GM21367 (cell line): Measurements from ENCODE around the gene HUNK.
"Not testable (repeated sequence)": the region's sequence is repeated elsewhere in the genome, so short reads cannot be mapped to it uniquely, and the experiment has no call there.

Experiments used
- ATAC-seq: cut with Tn5 transposase; IDR thresholded peaks from one replicate; pipeline ENCODE4 v1.9.1; 2021; ENCODE audit not compliant: unreplicated experiment

The HUNK gene

DNA sequence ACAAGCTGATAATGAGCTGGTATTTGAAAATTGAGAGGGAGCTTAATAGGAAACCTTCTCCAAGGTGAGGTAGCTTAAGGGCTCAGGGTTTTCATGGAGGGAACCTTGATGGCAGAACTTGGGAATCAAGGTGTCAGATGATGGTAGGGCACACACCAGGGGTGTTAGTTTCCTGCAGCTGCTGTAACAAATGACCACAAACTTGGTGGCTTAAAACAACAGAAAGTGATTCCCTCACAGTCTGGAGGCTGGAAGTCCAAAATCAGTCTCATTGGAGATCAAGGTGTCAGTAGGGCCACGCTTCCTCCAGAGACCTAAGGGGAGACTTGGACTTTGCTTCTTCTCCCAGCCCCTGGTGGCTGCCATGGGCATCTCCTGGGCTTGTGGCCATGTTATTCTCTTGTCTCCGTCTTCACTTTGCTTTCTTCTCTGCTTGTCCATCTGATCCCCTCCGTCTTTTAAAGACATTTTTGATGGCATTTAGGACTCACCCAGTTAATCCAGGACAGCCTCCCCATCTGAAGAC, 45.5 kb downstream of the HUNK start:
- ATAC-seq: no peak

DNA sequence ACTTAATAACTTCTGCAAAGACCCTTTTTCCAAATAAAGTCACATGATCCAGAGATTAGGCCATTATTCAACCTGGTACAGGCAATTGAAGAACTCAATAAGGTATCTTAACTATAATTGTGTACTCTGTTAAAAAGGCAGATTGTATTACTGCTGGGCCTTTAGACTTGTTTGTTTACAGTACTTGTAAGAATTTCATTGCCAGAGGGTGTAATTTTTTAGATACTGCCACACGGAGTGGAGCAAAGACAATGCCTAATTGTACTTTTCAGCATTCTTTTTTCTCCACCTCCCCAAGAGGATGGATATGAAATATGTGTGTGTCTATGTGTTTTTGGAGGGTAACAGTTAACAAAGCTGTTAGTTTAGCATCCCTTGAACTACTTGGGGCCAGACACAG, 47.5 kb downstream of the HUNK start:
- ATAC-seq: no peak

DNA sequence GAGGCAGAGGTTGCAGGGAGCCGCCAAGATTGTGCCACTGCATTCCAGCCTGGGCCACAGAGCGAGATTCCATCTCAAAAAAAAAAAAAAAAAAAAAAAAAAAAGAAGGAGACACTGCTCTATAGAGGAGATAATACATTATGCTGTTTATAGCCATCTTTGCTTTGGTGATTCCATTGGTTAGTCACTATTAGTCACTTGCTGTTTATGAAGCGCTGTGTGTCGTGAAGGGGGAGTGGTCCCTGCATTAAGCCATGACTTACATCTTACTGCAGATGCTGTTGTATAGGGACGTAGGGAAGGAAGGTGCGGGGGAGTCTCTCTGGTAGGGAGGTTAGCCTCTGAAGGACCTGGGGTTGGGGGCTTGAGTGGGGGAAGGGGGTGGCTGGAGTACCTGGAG, 48.3 kb downstream of the HUNK start:
- no peak for ATAC-seq

DNA sequence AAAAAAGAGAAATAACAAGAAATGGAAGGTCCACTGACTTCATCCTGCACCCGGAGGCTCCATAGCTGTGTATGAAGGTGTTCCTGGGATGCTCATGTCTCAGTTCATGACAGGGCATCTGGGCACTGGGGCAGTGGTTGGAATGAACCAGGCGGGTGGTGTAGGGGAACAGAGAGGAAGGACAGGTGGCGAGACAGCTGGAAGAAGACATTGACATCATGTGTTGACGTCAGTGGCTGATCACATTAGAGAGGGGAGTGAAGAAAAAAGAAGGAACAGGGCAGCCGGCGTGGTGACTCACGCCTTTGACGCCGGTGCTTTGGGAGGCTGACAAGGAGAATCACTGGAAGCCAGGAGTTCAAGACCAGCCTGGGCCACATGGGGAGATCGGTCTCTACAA, 50.1 kb downstream of the HUNK start:
- ATAC-seq: no peak

DNA sequence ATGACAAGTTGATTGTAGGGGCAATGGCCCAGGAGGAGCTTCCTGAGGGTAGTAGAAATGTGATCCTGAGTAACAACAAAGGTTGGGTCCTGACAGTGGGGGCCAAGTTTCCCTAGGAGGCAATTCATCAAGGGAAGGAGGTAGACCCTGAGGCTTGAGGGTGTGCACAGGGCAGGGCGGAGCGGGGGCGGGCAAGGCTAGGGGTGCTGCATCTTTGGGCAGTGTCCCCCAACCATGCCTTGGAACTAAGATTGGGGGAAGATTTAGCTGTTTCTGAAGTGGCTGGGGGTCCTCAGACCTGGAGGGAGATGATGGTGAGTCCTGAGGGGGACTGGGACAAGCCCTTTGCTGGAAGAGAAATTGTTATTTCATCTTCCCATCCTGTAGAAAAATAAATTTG, 50.9 kb downstream of the HUNK start:
- ATAC-seq: no peak

DNA sequence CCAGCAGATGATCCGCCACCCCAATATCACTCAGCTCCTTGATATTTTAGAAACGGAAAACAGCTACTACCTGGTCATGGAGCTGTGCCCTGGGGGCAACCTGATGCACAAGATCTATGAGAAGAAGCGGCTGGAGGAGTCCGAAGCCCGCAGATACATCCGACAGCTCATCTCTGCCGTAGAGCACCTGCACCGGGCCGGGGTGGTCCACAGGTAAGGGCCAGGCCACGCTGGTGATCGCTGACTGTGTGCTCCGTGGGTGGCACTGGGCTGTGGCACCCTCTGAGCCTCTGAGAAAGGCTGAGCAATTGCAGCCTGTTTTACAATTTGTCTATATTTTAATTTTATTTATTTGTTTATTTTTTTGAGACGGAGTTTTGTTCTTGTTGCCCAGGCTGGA, 51.7 kb downstream of the HUNK start:
- no peak for ATAC-seq

DNA sequence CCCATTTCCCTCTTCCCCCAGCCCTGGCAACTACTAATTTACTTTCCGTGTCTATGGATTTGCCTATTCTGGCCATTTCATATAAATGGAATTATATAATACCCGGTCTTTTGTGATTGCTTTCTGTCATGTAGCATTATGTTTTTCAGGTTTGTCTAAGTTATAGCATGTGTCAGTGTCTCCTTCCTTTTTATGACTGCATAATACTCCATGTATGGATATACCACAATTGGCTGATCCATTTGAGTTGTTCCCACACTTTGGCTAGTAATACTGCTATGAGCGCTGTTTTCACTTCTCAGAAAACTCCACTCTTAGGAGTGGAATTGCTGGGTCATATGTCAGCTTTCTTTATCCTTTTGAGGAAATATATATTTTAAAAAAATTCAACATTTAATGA, 53.7 kb downstream of the HUNK start:
- no peak for ATAC-seq

DNA sequence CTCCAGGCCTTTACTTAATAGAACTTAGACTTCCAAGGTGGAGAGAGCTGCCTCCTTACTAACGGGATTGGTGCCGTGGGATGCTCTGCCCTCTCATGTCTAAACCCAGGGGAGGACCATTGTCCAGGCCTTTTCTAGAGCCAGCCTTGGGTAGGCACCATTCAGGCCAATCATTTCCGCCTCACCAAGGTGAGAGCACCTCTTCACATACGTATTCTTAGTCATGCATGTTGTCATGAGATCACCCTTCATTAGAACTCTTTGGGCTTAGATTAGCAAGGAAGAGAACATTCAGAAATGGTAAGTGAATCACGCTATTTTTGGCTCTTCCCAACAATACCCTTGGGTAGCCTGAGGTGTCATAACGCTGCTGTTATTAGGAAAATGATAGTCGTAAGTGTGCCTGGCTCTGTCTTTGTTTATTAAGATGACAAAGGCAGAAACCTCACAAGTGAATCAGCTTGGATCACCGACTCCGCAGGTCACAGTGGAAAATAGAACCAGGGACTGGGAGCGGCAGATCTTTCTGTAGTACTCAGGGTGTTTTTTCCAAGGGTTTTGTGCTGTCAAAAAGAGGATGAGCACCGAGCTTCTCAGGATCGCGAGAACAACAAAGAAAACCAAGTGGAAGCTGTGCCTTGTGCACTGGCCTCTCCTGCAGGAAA, 55.0 kb downstream of the HUNK start:
- ATAC-seq: no peak

DNA sequence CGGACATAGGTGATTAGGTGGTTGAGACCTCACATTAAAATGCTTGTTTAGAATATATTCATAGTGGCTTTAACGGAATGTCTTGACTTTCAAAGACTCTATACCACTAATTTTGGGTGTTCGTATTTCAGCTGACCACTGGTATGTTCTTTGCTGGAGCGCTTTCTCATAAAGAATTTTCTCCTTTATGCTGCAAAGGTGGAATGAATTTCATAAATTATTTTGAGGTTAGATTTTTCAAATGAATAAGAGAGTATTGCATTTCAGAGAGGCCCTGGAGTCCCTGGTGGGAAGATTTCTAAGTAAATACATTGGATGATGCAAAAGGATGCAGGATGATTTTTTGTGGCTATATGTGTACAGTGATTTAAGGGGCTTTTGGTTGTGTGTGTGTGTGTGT, 55.8 kb downstream of the HUNK start:
- ATAC-seq: no peak

DNA sequence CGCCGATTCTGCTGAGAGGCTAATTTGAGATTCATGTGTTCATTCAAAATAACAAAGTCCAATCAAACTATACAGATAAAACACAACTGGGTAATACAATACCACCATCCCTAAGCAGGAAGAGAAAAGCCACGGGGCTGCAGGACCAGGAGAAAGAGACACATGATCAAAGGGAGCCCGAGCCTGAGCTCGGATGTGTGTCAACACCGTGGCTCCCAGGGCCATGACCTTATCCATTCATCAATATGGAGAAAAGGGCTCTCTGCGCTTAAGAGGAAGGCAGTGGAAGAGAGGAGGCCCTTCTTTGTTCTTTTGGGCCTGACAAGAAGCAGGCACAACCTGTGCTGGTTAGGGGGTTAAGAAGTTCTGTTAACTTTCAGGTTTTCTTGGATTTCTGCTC, 56.7 kb downstream of the HUNK start:
- no peak for ATAC-seq

DNA sequence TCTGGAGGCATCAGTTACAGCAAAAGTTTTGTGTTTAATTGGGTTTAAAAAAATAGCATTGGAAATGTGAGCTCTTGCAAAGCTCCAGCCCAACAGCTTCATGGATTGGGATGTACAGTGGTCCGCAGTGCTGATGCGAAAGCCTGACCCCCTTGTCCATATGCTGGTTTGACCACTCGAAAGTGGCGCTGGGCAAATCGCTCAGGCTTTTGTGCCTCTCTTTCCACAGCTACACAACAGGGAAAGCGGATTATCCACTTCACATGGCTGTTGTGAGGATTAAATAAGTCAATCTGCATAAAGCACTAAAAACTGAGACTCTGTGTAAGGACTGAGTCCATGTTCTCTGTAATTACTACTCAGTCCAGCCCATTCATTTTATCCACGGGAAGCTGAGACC, 57.2 kb downstream of the HUNK start:
- ATAC-seq: no peak

DNA sequence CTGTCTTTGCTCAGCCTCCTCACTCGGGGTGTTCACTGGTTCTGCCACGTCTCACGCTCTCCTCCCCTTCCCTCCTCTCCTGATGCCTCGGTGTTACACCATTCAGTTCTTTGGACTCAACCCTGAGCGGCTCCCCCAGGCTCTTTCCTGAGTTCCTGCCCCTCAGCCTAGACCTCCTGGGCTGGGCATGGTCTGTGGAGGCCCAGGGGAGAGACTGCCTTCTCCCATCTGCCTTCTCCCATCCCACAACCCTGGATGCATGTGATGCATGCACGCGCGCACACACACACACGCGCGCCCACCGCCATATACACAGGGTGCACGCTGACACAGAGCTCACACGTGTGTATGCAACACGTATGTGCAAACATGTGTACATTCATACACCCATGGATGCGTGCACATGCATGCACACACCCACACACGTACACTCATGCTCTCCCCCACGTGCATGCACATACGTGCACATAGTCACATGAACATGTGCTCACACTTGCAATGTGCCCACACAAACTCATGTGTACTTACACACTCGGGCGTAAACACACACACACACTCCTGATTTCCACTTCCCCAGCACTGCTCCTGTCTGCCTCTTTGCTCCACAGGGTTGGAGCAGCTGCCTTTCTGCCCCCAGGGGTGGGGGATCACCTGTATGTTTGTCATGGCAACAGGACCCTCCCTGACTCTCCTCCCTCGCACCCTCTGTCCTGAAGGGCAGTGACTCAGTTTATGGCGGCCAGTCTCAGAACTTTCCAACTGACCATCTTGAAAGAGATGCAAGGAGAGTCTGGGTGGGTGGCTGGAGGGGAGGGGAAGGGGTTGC, 59.0 kb downstream of the HUNK start:
- no peak for ATAC-seq

DNA sequence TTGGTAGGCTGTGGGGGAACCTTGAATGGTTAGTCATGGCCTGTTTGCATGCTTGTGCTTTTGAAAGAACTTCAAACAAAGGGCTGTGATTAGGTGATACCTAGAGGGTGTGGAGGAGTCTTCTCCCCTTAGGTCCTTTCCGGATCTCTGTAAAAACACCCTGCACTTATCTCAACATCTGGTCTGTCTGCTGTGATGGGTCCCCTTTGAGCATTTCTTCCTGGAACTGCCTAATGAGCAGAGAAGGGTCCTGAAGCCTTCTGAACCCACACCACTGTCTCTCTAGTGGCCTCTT, 59.6 kb downstream of the HUNK start:
- no peak for ATAC-seq

DNA sequence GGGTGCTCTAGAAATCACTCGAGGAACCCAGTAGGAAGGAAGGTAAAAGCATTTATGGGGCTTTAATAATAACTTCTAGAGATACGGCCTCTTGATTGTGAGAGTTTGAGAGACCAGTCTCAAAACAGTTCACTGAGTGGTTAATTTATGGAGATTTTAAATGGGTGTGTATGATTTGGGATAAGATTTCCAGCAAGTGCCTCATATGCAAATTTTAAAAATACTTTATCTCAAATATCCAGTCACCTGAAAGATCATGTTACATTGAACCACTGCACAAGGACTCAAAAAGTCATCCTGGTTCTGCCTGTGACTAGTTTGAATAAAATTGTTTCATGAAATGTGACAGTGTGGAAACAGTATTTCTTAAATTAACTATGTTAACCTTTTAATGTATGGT, 64.5 kb downstream of the HUNK start:
- no peak for ATAC-seq

DNA sequence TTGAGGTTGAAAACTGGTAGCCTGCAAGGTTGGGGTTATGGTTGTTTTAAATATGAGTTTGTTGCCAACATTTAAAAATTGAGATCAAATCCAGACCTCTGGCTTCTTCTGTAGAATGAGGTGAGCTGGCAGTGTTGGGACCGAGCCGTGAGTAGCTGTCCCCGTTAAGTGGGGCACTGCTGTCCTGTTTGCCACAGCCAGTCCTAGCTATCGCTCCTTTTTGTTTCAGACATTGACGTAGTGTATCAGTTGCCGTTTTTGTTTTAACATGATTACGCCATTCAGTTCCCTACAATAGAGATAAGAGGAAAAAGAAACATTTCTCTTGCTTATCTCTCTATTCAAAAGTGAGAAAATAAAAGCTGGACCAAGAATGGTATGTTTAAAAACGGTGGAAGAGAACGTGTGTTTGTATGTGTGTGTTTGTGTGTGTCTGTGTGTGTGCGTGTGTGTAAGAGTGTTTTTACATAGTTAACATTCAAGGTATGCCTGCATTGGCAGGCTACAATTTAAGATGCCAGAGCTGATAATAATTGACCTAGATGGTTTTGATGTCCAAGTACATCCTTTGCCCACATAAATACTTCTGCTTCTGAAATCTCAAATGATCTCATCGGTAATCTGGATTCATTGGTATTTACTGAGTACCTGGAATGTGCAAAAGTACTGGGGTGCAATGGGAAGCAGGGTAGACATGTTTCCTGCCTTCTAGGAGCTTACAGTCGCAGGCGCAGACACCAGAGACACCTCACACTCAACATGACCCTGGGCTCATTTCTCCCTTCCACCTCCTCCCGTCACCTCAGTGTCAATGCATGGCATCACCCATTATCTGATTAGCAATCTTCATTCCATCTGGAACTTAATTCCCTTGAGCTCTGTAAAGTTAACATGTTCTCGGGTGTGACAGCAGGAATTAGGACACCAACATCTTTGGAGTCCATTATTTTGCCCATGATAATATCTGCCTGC, 65.8 kb downstream of the HUNK start:
- ATAC-seq: no peak

DNA sequence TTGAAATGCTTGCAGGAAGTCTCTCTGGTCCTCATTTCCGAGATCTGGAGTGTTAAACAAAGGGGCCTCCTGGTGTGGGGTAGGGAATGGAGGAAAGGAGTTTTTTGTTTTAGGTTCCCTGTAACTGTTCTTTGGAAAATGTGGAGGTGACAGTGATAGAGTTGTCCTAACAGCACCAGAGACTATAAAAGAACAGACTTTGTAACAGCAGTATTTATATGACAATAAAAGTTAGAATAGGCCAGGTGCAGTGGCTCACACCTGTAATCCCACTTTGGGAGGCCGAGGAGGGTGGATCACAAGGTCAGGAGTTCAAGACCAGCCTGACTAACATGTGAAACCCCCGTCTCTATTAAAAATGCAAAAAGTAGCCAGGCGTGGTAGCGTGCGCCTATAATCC, 68.9 kb downstream of the HUNK start:
- no peak for ATAC-seq

DNA sequence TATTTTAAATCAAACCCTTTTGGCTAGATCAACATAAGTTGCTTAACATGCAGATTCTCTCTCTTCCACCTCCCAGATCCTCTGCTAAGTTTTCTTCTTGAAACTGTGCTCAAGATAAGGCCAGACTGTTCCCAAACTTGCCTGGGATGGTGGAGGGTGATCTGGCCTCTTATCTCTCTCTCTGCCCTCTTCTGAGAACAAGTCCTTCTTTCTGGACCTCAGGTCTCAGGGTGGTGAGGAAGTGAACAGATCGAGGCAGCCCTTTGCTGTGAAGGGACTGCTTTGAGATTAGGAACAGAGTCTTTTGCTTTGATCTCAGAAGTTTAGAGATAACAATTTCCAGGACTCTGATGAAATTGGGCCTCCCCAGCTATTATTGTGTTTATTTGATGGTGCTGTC, 70.7 kb downstream of the HUNK start:
- no peak for ATAC-seq

DNA sequence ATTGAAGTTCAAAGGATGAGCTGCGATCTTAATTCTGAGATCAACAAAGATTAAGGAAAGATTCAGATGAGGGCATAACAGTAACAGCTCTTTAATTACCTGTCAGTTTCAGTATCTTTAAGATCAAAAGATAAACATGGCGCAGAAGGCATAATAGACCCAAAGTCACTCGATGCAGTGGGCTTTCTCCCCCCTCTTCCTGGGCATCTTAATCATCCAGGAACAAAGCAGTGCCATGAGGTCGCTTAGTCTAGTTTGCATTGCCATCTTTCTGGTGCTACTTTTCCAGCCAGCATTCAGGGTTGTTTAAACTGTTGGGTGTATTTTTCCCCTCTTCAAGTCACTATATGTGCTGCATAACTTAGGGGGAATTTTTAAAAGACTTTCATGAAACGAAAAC, 72.3 kb downstream of the HUNK start:
- no peak for ATAC-seq

DNA sequence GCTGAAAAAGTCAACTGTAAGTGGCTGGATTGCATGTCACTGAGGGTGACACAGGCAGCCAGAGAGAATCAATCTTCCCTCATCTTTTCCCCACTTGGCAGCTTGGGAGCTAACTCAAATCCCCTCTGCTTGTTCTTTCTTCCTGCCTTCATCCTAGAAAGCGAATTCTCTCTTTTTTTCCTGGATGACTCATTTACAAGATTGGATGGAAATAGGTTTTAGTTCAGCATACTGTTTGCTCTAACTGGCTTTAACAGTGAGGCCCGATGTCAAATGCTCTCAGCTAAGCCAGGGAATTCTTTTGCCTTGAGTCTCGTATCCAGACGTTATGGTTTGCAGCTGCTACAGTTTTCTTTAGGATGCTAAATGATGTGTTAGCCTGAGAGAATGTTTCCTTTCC, 72.7 kb downstream of the HUNK start:
- no peak for ATAC-seq

DNA sequence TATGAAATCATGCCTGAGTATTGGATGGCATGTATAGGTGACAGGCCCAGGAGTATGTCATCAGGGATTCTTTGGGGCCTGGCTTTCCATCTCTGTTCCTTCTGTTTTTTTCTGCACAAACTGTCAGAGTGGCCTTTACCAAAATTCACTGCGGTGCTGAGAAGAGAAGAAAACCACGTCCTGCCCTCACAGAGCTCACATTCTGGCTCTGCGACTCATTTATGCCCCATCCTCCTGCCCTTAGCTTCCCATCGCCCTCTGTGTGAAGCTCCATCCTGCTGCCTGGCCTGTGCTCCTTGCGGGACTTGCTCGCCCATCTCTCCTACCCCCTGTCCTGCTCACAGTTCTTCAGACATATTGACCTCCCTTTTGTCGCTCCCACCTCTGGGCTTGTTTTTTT, 73.4 kb downstream of the HUNK start:
- no peak for ATAC-seq

DNA sequence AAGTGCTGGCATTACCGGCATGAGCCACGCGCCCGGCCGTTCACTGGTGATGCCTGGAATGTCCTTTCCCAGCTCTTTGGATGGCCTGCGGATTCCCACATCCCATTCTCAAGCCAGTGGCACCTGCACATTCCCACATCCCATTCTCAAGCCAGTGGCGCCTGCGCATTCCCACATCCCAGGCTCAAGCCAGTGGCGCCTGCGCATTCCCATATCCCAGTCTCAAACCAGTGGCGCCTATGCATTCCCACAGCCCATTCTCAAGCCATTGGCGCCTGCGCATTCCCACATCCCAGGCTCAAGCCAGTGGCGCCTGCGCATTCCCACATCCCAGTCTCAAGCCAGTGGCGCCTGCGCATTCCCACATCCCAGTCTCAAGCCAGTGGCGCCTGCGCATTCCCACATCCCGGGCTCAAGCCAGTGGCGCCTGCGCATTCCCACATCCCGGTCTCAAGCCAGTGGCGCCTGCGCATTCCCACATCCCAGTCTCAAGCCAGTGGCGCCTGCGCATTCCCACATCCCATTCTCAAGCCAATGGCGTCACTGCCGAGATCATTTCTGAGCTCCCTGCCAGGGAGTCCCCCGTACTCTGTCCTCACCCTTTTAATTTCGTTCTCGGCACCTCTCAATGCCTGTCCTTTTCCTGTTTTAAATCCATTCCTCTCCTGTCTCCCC, 74.2 kb downstream of the HUNK start:
- ATAC-seq: not testable (repeated sequence)
